Brain pericyte (primary cell): ENCODE results near the gene KLHL26.

ENCODE experiments used
- DNase-seq: peaks from one replicate; pipeline ENCODE4 v3.0.0-alpha.2; 2012; ENCODE audit warnings: low read depth, low spot score

Gene KLHL26

DNA sequence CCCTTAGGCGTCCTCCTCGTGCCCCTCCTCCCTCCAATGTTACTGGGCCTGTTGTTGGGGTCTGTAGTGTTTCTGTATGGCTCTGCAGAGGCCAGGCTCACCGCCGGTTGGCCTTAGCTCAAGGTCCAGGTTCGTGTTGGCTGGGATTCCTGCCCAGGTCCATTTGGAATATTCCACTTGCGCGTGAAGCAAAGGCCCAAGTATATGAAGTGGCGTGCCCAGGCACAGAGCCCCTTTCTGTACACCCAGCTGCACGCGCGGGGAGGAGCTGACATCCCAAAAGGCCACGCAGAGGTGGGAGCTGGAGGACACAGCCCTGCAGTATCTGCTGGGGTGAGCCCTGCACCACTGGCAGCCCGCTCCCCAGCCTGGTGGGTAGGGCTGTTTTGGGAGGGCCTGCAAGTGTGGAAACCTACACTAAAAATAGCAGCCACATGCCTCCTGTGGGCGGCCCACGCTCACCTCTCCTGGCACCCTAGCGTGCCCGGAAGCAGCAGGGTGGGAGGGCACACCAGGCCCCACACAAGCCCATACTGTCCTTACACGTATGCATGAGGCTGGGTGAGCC lies 76.8 kb downstream of the KLHL26 start:
- no peak for DNase-seq

DNA sequence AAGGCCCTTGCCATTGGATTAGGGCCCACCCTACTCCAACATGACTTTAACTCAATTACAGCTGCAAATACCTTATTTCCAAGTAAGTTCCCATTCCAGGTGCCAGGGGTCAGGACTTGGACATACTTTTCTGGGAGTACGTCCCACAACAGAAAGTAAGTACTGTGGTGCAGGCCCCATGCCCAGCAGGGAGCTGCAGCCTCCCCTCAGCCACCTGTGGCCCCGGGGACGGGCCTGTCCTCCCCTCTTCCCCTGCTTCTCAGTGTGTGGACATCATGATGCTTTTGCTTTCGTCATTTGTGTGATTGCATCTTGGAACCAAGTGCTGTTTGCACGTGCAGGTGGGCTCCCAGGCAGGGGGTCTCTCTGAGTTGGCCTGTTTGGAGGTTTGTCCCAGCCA lies 78.6 kb downstream of the KLHL26 start:
- DNase-seq = no peak

DNA sequence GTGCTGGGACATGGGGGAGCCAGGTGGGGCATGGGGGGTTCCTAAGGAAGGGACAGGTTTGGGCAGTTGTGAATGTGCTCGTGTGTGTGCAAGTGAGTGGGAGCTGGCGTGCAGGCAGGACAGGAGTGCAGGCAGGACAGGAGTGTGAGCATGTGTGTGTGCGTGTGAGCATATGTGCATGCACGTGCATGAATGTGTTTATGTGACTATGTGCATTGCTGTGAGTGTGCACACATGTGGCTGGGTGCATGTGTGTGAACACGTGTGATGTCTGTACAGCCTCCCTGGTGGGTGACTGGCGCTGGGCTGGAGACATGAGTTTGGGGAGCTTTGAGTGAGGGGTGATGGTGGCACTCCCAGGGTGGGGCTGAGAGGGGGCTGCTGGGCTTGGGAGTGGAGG lies 80.0 kb downstream of the KLHL26 start:
- DNase-seq = no peak

DNA sequence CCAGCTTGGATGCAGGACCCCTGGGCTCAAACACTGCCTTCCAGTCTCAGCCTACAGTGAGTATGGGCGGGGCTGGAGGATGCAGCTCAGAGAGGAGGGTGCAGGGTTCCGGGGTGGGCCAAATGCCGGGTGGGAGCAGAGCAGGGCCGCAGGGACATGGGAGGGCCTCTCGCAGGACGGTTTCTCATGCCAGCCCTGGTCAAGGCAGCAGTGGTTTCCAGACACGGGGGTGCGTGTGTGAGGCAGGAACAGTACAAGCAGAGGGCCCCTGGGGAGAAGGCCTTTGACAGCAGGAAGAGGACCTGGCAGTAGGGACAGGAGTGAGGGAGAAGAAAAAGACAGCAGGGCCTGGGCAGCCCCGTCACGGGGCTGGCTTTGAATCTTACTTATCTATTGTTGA lies 80.8 kb downstream of the KLHL26 start:
- no peak for DNase-seq

DNA sequence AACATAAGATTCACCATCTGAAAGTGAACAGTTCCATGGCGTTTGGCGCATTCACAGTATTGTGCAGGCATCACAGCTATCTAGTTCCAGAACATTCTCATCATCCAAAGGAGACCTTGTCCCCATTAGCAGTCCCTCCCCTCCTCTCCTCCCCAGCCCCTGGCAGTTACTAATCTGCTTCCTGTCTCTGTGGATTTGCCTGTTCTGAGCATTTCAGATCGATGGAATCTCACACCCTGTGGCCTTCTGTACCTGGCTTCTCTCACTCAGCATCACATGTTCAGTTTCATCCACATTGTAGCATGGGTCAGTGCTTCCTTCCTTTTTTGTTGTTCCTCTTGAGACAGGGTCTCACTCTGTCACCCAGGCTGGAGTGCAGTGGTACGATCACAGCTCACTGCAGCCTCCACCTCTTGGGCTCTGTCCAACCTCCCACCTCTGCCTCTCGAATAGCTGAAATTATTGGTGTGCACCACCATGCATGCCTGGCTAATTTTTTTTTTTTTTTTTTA lies 81.2 kb downstream of the KLHL26 start:
- DNase-seq = no peak

DNA sequence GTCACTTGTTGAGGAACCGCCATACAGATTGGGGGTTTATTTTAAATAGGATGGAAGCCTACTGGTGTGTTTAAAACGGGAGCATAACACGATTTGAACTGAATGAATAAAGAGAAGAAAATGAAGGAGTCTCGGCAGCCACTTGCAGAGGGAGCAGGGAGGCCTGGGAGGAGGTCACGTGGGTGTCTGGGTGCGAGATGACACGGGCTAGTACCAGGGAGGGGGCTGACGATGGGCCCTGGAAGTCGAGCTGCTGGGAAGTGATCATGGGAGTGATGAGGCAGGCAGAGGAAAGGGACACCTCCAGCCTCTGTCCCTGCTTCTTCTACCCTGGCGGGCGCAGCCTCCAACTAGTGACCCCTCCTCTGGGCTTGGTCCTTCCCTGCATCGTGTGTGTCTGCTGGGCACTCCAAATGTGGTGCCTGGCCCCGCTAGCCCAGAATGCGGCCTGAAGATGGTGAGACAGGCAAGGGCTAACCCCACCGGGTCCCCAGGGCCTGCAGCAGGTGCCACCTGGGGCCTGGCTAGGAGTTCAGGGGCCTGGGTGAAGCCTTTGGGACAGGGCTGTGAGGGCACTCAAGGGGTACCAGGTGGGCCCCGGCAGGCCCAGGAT lies 82.1 kb downstream of the KLHL26 start:
- no peak for DNase-seq

DNA sequence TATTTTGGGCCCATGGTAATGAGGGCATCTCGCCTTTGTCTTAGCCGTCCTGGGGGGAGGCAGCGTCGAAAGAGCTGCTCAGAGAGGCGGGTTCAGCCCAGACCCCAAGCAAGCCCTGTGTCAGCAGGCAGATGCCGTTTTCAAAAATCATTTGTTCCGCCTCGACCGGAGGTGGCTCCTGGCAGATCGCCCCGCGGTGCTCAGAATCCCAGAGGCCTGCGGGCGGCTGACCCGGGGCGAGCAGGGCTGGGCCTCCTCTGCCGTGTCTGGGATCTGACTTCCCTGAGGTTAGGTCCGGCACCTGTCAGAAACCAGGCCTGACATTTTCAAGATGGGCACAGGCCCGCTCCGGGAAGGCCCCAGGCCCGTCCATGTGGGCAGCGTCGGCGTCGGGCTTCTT lies 82.7 kb downstream of the KLHL26 start:
- no peak for DNase-seq
